ENCODE measurements around the gene NPAS1. TPM values are rescaled to one million over a fixed set of nuclear protein-coding genes. Genes with fewer than 3 reads are reported as not detected.

NPAS1 gene
- total RNA-seq, 2 donors from 2014 or later, result 0.39 TPM; not detected in 1

DNA sequence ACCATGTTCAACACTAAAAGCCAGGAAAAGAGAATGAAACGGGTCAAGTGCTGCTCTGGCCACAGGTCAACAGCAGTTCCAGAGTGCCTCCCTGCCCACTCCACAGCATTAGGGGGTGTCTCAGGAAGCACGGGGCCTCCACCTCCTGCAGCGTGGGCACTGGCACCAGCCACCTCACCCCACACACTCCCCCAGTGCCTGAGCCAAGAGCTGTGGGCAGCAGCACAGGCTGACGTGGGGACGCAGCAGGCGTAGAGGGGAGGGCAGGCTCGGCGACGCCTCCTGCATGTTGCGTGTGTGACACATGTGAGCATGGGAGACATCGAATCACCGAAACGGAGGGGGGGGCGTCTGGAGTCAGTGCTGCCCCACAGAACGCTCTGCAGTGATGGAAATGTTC lies 50.2 kb downstream of the NPAS1 start:
- no peaks in the 10 kb centered on the region for H3K9me3 ChIP-seq
- no peak overlapping the region for H3K27ac ChIP-seq
- TF ChIP-seq, protein P1, sequence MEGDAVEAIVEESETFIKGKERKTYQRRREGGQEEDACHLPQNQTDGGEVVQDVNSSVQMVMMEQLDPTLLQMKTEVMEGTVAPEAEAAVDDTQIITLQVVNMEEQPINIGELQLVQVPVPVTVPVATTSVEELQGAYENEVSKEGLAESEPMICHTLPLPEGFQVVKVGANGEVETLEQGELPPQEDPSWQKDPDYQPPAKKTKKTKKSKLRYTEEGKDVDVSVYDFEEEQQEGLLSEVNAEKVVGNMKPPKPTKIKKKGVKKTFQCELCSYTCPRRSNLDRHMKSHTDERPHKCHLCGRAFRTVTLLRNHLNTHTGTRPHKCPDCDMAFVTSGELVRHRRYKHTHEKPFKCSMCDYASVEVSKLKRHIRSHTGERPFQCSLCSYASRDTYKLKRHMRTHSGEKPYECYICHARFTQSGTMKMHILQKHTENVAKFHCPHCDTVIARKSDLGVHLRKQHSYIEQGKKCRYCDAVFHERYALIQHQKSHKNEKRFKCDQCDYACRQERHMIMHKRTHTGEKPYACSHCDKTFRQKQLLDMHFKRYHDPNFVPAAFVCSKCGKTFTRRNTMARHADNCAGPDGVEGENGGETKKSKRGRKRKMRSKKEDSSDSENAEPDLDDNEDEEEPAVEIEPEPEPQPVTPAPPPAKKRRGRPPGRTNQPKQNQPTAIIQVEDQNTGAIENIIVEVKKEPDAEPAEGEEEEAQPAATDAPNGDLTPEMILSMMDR (IDR thresholded peaks at IDR 0.05), result no peak
- H3K27me3 ChIP-seq, result no peaks in the 10 kb centered on the region
- H3K36me3 ChIP-seq, result peaks cover 72% of the 10 kb centered on the region
- no peaks in the 10 kb centered on the region for H3K4me1 ChIP-seq
- no peak overlapping the region for H3K4me3 ChIP-seq
- DNase-seq (ENCODE audit: low spot score), result no peak

DNA sequence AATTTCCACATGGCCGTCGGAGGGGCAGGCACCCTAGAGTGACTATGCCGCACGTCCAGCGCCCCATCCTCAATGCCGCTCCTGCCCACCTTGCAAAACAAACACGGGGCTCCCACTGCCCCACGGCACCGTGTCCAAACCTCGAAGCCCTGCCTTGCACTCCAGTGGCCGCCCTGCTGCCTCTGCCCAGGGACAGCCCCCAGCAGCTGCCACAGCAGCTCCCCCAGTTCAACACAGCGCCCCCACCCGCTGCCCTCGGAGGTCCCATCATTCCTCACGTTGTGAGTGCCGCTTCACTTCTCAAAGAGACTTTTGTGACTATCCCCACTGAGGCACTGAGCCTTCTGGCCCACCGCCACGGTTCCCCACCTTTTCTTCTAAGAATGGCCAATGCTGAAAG lies 51.1 kb downstream of the NPAS1 start:
- TF ChIP-seq, protein P1 (IDR thresholded peaks at IDR 0.05), result no peak

DNA sequence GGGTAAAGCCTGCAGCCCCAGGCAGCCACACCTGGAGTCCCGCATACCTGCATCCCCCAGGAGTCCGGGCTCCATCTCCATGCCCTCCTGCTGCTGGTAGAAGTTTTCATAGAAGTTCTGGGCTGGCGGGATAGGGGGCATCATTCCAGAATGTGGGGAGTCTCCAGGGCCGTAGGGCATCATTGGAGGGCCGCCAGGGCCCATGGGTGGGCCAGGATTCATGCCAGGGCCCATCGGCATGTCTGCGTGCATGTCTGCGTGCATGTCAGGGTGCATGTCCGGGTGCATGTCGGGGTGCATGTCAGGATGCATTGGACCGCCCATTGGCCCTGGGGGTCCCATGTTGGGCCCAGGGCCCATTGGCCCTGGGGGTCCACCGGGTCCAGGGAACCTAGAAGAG lies 52.1 kb downstream of the NPAS1 start:
- peaks cover 0 to 17% of the 10 kb centered on the region in 2 donors for H3K4me1 ChIP-seq
- H3K27ac ChIP-seq, result no peak overlapping the region
- TF ChIP-seq, protein P1 (IDR thresholded peaks at IDR 0.05), result no peak
- H3K36me3 ChIP-seq, result peaks cover 59% of the 10 kb centered on the region
- no peaks in the 10 kb centered on the region for H3K27me3 ChIP-seq
- DNase-seq (ENCODE audit: low spot score), result no peak
- H3K4me3 ChIP-seq, result no peak overlapping the region
- no peaks in the 10 kb centered on the region for H3K9me3 ChIP-seq

More for the DNA sequence above, 51.1 kb downstream of the NPAS1 start:
- Histone ChIP-seq H3K4me3 (no peak overlapping the region), H3K27me3 (no peaks in the 10 kb centered on the region), H3K4me1 (peaks cover 0 to 7% of the 10 kb centered on the region in 2 donors), H3K27ac (no peak overlapping the region), H3K9me3 (no peaks in the 10 kb centered on the region), H3K36me3 (peaks cover 62% of the 10 kb centered on the region)
- no peak for DNase-seq (ENCODE audit: low spot score)

DNA sequence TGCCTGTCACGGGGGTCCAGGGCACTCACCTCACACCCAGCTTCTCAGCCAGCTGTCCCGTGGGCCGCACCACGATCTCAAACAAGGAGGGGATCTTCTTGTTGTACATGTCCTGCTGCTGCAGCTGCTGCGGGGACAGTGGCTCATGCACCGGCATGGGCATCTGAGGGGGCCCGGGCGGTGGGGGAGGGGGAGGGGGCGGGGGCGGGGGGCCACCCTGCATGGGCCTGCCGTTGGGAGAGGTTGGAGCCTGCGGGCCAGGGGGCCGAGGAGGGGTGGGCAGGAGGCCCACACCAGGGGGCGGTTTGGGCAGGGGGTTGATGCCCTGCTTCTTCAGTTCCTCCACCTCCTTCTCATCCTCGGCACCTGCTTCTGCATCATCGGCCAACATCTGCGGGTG lies 52.7 kb downstream of the NPAS1 start:
- Histone ChIP-seq H3K27me3 (no peaks in the 10 kb centered on the region), H3K36me3 (peaks cover 59% of the 10 kb centered on the region), H3K4me1 (peaks cover 0 to 17% of the 10 kb centered on the region in 2 donors), H3K9me3 (no peaks in the 10 kb centered on the region), H3K4me3 (no peak overlapping the region), H3K27ac (no peak overlapping the region)
- no peak for DNase-seq (ENCODE audit: low spot score)
- TF ChIP-seq, protein P1 (IDR thresholded peaks at IDR 0.05), result no peak

DNA sequence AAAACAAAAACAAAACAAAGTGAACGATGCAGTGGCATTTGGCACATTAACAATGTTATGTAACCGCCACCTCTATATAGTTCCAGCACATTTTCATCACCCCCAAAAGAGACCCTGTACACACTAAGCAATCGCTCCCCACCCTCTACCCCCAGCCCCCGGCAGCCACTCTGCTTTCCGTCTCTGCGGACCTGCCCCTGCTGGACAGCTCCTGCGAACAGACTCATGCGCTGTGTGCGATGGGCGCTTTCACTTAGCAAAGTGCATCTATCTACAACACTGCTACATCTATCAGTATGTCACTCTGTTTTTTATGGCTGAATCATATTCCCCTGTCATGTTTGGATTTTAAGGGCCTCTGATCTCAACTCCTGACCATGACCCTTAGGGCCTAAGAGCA lies 53.9 kb downstream of the NPAS1 start:
- DNase-seq (ENCODE audit: low spot score), result no peak

More for the DNA sequence above, 53.9 kb downstream of the NPAS1 start:
- no peak overlapping the region for H3K27ac ChIP-seq
- H3K4me1 ChIP-seq, result peaks cover 0 to 17% of the 10 kb centered on the region in 2 donors
- no peaks in the 10 kb centered on the region for H3K9me3 ChIP-seq
- peaks cover 49% of the 10 kb centered on the region for H3K36me3 ChIP-seq
- H3K27me3 ChIP-seq, result no peaks in the 10 kb centered on the region
- no peak overlapping the region for H3K4me3 ChIP-seq
- TF ChIP-seq, protein P1 (IDR thresholded peaks at IDR 0.05), result no peak
